K562 (cell line): ENCODE measurements around the gene TPRX2. TPM values are rescaled to one million over a fixed set of nuclear protein-coding genes. Genes with fewer than 3 reads are reported as not detected.

Source experiments
- CBX3 ChIP-seq, 2 experiments: IDR thresholded peaks; 1 replicate in 1 of 2; 2 replicates in 1 of 2; pipeline ENCODE4 v1.6.1; 2012; ENCODE audit warnings: inconsistent platforms in 2 of 2, low read length in 2 of 2, borderline replicate concordance in 1 of 2, control low read depth in 1 of 2
- CCAR2 ChIP-seq: fragments of 200-400 bp; formaldehyde crosslinking; IDR thresholded peaks from 2 replicates; pipeline ENCODE4 v1.6.1; 2017; ENCODE audit warnings: mild to moderate bottlenecking, low read depth, low read length
- CSDE1 ChIP-seq, 2 experiments: fragments of 450-650 bp; IDR thresholded peaks; 2 replicates each; pipeline ENCODE4 v1.6.1; 2016; ENCODE audit warnings: mild to moderate bottlenecking in 1 of 2
- DEAF1 ChIP-seq: fragments of 450-650 bp; formaldehyde crosslinking; IDR thresholded peaks from 2 replicates; pipeline ENCODE4 v1.4.0; 2020; ENCODE audit warnings: mild to moderate bottlenecking, moderate library complexity
- HNRNPL ChIP-seq: fragments of 200-400 bp; formaldehyde crosslinking; IDR thresholded peaks from 2 replicates; pipeline ENCODE4 v1.6.1; 2017; ENCODE audit warnings: low read depth, mild to moderate bottlenecking, low read length
- IRF2 ChIP-seq: sonication (generic); formaldehyde crosslinking; IDR thresholded peaks from 2 replicates; pipeline ENCODE4 v1.8.1; 2022; ENCODE audit warnings: mild to moderate bottlenecking, missing genetic modification reagents
- NCOR1 ChIP-seq: fragments of 450-650 bp; IDR thresholded peaks from 2 replicates; pipeline ENCODE4 v1.6.1; 2016; ENCODE audit warnings: mild to moderate bottlenecking, moderate library complexity
- NFE2 ChIP-seq: IDR thresholded peaks from 2 replicates; pipeline ENCODE4 v1.6.1; 2014; ENCODE audit warnings: antibody characterized with exemption, low read depth
- ZFP1 ChIP-seq: fragments of 450-650 bp; formaldehyde crosslinking; IDR thresholded peaks from 2 replicates; pipeline ENCODE4 v1.4.0; 2020; ENCODE audit warnings: mild to moderate bottlenecking, mixed read lengths
- ZNF551 ChIP-seq: fragments of 250-450 bp; sonication (Bioruptor Pico); IDR thresholded peaks from 2 replicates; pipeline ENCODE4 v1.5.0; 2021; ENCODE audit warnings: mild to moderate bottlenecking, moderate library complexity
- ZNF77 ChIP-seq: fragments of 250-450 bp; sonication (Bioruptor Pico); IDR thresholded peaks from 2 replicates; pipeline ENCODE4 v1.5.0; 2020
- ZZZ3 ChIP-seq: fragments of 450-650 bp; IDR thresholded peaks from 2 replicates; pipeline ENCODE4 v1.6.1; 2016; ENCODE audit warnings: antibody characterized with exemption, mild to moderate bottlenecking, moderate library complexity
- polyA plus RNA-seq, 8 experiments: library from polyadenylated mRNA; depleted of rRNA in 4 of 8; stranded (reverse) in 5 of 8; unstranded in 3 of 8; fragments of >200 nt; fragmentation: Nextera tagmentation in 2 of 8; fragmentation: Illumina TruSeq in 1 of 8; extraction: Ambion mirVana in 2 of 8; extraction: Trizol in 1 of 8; gene quantifications; 2 replicates each; pipeline versions ENCODE4 v1.2.1 to v1.2.3, GENCODE V29; 2011 to 2014; ENCODE audit warnings: inconsistent platforms in 1 of 8, missing spikeins in 1 of 8
- total RNA-seq, 7 experiments: library from RNA; depleted of rRNA in 6 of 7; stranded (reverse); fragments of >200 nt in 6 of 7; fragmentation: Illumina TruSeq in 2 of 7; extraction: Trizol in 2 of 7; gene quantifications; 2 replicates each; pipeline versions ENCODE4 v1.2.1 to v1.2.3, GENCODE V29; 2011 to 2021; ENCODE audit warnings: low replicate concordance in 1 of 7
- TF ChIP-seq, protein P1 (sequence below): fragments of 450-650 bp; IDR thresholded peaks from 2 replicates; pipeline ENCODE4 v1.6.1; 2018; ENCODE audit warnings: mild to moderate bottlenecking, low read depth; ENCODE audit not compliant: partially characterized antibody
- TF ChIP-seq, protein P2 (sequence below): fragments of 450-650 bp; IDR thresholded peaks from 2 replicates; pipeline ENCODE4 v1.6.1; 2016; ENCODE audit warnings: mild to moderate bottlenecking, moderate library complexity

TPRX2 gene
- total and polyA plus RNA-seq, 9 of the 15 experiments (the other 6 are each of a cell fraction or from before 2014, with no cell fraction given), result not detected

GRCh38 chr19:47891923-47892666 lies 33.1 kb downstream of the TPRX2 start (continued):
- no peak for TF ChIP-seq ZFP1 (CRISPR knock-in tag)
- TF ChIP-seq CBX3 (IDR thresholded peaks at IDR 0.05; ENCODE audit: borderline replicate concordance in 1 of 2, low read length in 2 of 2), result peak in 1 of 2 experiments; percentile 56; a peak in 2 of 3 replicates
- TF ChIP-seq, protein P1, sequence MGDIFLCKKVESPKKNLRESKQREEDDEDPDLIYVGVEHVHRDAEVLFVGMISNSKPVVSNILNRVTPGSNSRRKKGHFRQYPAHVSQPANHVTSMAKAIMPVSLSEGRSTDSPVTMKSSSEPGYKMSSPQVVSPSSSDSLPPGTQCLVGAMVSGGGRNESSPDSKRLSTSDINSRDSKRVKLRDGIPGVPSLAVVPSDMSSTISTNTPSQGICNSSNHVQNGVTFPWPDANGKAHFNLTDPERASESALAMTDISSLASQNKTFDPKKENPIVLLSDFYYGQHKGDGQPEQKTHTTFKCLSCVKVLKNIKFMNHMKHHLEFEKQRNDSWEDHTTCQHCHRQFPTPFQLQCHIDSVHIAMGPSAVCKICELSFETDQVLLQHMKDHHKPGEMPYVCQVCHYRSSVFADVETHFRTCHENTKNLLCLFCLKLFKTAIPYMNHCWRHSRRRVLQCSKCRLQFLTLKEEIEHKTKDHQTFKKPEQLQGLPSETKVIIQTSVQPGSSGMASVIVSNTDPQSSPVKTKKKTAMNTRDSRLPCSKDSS, result peak; percentile 73
- TF ChIP-seq CCAR2, result no peak
- TF ChIP-seq CSDE1 (IDR thresholded peaks at IDR 0.05), result no peak
- TF ChIP-seq NCOR1, result peak; percentile 100
- no peak for TF ChIP-seq HNRNPL
- TF ChIP-seq, protein P2, sequence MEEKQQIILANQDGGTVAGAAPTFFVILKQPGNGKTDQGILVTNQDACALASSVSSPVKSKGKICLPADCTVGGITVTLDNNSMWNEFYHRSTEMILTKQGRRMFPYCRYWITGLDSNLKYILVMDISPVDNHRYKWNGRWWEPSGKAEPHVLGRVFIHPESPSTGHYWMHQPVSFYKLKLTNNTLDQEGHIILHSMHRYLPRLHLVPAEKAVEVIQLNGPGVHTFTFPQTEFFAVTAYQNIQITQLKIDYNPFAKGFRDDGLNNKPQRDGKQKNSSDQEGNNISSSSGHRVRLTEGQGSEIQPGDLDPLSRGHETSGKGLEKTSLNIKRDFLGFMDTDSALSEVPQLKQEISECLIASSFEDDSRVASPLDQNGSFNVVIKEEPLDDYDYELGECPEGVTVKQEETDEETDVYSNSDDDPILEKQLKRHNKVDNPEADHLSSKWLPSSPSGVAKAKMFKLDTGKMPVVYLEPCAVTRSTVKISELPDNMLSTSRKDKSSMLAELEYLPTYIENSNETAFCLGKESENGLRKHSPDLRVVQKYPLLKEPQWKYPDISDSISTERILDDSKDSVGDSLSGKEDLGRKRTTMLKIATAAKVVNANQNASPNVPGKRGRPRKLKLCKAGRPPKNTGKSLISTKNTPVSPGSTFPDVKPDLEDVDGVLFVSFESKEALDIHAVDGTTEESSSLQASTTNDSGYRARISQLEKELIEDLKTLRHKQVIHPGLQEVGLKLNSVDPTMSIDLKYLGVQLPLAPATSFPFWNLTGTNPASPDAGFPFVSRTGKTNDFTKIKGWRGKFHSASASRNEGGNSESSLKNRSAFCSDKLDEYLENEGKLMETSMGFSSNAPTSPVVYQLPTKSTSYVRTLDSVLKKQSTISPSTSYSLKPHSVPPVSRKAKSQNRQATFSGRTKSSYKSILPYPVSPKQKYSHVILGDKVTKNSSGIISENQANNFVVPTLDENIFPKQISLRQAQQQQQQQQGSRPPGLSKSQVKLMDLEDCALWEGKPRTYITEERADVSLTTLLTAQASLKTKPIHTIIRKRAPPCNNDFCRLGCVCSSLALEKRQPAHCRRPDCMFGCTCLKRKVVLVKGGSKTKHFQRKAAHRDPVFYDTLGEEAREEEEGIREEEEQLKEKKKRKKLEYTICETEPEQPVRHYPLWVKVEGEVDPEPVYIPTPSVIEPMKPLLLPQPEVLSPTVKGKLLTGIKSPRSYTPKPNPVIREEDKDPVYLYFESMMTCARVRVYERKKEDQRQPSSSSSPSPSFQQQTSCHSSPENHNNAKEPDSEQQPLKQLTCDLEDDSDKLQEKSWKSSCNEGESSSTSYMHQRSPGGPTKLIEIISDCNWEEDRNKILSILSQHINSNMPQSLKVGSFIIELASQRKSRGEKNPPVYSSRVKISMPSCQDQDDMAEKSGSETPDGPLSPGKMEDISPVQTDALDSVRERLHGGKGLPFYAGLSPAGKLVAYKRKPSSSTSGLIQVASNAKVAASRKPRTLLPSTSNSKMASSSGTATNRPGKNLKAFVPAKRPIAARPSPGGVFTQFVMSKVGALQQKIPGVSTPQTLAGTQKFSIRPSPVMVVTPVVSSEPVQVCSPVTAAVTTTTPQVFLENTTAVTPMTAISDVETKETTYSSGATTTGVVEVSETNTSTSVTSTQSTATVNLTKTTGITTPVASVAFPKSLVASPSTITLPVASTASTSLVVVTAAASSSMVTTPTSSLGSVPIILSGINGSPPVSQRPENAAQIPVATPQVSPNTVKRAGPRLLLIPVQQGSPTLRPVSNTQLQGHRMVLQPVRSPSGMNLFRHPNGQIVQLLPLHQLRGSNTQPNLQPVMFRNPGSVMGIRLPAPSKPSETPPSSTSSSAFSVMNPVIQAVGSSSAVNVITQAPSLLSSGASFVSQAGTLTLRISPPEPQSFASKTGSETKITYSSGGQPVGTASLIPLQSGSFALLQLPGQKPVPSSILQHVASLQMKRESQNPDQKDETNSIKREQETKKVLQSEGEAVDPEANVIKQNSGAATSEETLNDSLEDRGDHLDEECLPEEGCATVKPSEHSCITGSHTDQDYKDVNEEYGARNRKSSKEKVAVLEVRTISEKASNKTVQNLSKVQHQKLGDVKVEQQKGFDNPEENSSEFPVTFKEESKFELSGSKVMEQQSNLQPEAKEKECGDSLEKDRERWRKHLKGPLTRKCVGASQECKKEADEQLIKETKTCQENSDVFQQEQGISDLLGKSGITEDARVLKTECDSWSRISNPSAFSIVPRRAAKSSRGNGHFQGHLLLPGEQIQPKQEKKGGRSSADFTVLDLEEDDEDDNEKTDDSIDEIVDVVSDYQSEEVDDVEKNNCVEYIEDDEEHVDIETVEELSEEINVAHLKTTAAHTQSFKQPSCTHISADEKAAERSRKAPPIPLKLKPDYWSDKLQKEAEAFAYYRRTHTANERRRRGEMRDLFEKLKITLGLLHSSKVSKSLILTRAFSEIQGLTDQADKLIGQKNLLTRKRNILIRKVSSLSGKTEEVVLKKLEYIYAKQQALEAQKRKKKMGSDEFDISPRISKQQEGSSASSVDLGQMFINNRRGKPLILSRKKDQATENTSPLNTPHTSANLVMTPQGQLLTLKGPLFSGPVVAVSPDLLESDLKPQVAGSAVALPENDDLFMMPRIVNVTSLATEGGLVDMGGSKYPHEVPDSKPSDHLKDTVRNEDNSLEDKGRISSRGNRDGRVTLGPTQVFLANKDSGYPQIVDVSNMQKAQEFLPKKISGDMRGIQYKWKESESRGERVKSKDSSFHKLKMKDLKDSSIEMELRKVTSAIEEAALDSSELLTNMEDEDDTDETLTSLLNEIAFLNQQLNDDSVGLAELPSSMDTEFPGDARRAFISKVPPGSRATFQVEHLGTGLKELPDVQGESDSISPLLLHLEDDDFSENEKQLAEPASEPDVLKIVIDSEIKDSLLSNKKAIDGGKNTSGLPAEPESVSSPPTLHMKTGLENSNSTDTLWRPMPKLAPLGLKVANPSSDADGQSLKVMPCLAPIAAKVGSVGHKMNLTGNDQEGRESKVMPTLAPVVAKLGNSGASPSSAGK, result 0 out of 2 replicates have a peak, but pooled peaks have one; percentile 3
- no peak for TF ChIP-seq ZNF77
- TF ChIP-seq DEAF1 (CRISPR knock-in tag), result no peak
- peak; percentile 77 for TF ChIP-seq NFE2
- TF ChIP-seq IRF2 (CRISPR knock-in tag), result no peak
- TF ChIP-seq ZNF551, result no peak
- no peak for TF ChIP-seq ZZZ3
